ENCODE measurements around the gene RAB4A. TPM values are rescaled to one million over a fixed set of nuclear protein-coding genes. Genes with fewer than 3 reads are reported as not detected.

RAB4A gene
- total RNA-seq, 1 donor from 2014 or later, result 28.2 TPM

GRCh38 chr1:229293528-229294204 is 22.8 kb downstream of the RAB4A start:
- intact Hi-C loops (cut with micrococcal nuclease), result no loop called here

- intact Hi-C loops (cut with micrococcal nuclease), result no loop called here
These were observed 24.8 kb downstream of the RAB4A start for GRCh38 chr1:229295745-229296144.

GRCh38 chr1:229296541-229296941 is 25.6 kb downstream of the RAB4A start:
- intact Hi-C loops (cut with micrococcal nuclease), result no loop called here

GRCh38 chr1:229297746-229298145 is 26.8 kb downstream of the RAB4A start:
- intact Hi-C loops (cut with micrococcal nuclease), result no loop called here

- intact Hi-C loops (cut with micrococcal nuclease), result no loop called here
These were observed 27.5 kb downstream of the RAB4A start for GRCh38 chr1:229298420-229298819.

GRCh38 chr1:229298887-229299503 is 28.1 kb downstream of the RAB4A start:
- intact Hi-C loops (cut with micrococcal nuclease), result no loop called here

- intact Hi-C loops (cut with micrococcal nuclease), result no loop called here
These were observed 29.3 kb downstream of the RAB4A start for GRCh38 chr1:229300099-229300757.

- intact Hi-C loops (cut with micrococcal nuclease), result no loop called here
These were observed 31.8 kb downstream of the RAB4A start for GRCh38 chr1:229302740-229303139.

GRCh38 chr1:229303855-229304254 is 32.9 kb downstream of the RAB4A start:
- intact Hi-C loops (cut with micrococcal nuclease), result no loop called here

GRCh38 chr1:229305392-229305791 is 34.5 kb downstream of the RAB4A start:
- intact Hi-C loops (cut with micrococcal nuclease), result no loop called here

GRCh38 chr1:229309074-229309473 is 38.2 kb downstream of the RAB4A start:
- intact Hi-C loops (cut with micrococcal nuclease), result no loop called here

GRCh38 chr1:229309684-229310083 is 38.8 kb downstream of the RAB4A start:
- intact Hi-C loops (cut with micrococcal nuclease), result no loop called here

GRCh38 chr1:229310833-229311232 is 39.9 kb downstream of the RAB4A start:
- intact Hi-C loops (cut with micrococcal nuclease), result no loop called here

- intact Hi-C loops (cut with micrococcal nuclease), result no loop called here
These were observed 45.3 kb downstream of the RAB4A start for GRCh38 chr1:229316166-229316565.

- intact Hi-C loops (cut with micrococcal nuclease), result no loop called here
These were observed 47.1 kb downstream of the RAB4A start for GRCh38 chr1:229318056-229318455.

- intact Hi-C loops (cut with micrococcal nuclease), result no loop called here
These were observed 48.6 kb downstream of the RAB4A start for GRCh38 chr1:229319487-229319886.

- intact Hi-C loops (cut with micrococcal nuclease), result no loop called here
These were observed 52.3 kb downstream of the RAB4A start for GRCh38 chr1:229323201-229323600.

GRCh38 chr1:229323885-229324553 is 53.1 kb downstream of the RAB4A start:
- intact Hi-C loops (cut with micrococcal nuclease), result loop anchor here (2.0 kb wide), 1 partner anchor 19 kb away; the partner anchor contains the start of gene CCSAP

- intact Hi-C loops (cut with micrococcal nuclease), result loop anchor here (2.0 kb wide), 1 partner anchor 17 kb away; the partner anchor contains the start of gene CCSAP
These were observed 54.5 kb downstream of the RAB4A start for GRCh38 chr1:229325401-229325800.

GRCh38 chr1:229325853-229326487 is 55.1 kb downstream of the RAB4A start:
- intact Hi-C loops (cut with micrococcal nuclease), result loop anchor here (2.0 kb wide), 1 partner anchor 17 kb away; the partner anchor contains the start of gene CCSAP

- intact Hi-C loops (cut with micrococcal nuclease), result no loop called here
These were observed 55.7 kb downstream of the RAB4A start for GRCh38 chr1:229326601-229327000.

Data from T-helper 2 cell treated with Interferon-gamma antibody and Interleukin-4, amounts not matched to agents 100 ng/mL and 5 ng/mL, for 36 hours (primary cell).